Stimulated activated CD4-positive, alpha-beta T cell treated with anti-CD3 and anti-CD28 coated beads, Interleukin-4, amount 100 ng/mL, for 4 hours (primary cell): ENCODE results near the gene POLR2H.

Source experiments
- DNase-seq, 2 experiments: peaks; one replicate each; pipeline ENCODE4 v3.0.0-alpha.2; 2020

Gene POLR2H

DNA sequence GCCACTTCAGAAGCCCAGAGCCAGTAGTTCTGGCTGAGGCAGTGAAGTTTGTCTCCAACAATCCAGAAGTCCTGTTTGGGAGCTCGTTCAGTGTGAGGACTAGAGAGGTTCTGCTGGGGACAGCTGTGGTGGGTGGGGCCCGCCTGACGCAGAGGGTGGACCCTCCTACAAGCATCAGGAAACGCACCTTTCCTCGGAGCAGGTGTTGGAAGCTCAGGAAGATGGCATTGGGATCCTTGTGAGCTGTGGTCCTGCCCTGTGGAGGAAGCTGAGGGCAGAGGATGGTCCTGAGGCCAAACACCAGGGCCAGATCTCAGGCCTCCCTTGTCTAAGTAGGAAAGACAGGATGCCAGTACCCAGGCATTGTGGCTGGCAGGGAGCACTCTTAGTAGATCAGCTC is 11.4 kb downstream of the POLR2H start:
- no peak for DNase-seq

DNA sequence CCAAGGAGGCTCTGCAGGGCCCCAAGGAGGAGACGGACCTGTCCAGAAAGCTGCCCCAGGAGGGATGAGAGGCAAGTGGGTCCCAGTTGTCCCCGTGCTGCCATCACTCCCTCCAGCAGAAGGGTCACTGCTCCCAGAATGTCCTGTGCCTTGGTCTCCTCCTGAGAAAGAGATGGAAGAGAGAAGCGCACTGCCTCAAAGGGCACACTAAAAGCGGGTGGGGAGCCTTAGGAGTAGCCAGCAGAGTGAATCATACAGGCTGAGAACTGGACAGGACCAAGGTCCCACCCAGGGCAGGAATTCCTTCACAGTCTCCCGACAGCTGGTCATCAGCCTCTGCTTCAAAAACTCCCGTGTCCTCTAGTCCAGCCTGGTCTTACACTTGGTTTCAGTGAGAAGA is 11.9 kb downstream of the POLR2H start:
- no peak for DNase-seq

DNA sequence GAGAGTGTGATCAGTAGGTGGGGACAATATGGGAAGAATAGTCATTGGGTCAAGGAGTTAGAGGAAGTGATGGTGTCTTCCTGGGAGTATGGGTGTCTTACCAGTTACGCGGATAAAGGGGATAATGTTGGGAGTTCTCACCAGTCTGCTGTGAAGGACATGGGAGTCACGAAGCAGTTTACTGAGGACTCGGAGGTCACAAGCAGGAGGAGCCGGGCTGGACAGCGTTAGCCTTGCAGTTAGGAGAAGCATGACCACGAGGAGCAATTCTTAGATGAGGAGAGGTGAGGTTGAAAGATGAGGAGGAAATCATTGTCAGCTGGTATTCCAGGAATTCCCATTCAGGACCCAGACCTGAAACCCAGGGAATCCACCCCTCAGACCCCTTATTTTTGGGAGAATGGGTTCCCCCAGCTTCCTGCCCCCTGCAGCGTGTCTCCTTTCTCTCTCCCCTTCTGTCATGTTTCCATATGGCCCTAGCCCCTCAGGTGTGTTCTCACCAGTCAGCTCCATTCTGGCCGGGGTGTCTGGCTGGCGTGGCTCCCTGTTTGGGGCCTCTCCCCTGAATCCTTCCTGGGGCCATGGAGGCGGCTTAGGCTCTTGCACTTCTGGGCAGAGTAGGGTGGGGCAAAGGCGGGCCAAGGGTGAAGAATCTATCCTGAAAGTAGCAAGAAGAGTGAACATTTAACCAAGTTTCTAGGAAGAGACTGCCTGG is 14.4 kb downstream of the POLR2H start:
- no peak for DNase-seq

DNA sequence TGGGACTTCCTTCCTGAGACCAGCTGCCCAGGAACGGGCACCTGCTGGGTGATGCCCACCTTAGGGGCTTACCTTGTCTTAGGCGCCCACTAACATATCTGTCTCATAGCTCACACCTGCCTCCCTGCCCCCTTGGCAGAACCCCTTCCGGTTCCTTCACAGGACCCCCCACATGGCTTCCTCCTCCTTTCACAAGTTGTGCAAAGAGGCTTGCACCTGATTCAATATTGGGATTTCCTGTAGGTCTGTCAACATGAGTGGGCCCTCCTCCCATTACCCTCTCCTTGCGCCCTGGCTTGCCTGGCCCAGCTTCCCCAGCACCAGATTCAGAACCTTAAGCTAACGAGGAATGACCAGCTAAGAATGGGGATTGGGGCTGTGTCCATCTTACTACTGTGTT is 15.9 kb downstream of the POLR2H start:
- DNase-seq: no peak

DNA sequence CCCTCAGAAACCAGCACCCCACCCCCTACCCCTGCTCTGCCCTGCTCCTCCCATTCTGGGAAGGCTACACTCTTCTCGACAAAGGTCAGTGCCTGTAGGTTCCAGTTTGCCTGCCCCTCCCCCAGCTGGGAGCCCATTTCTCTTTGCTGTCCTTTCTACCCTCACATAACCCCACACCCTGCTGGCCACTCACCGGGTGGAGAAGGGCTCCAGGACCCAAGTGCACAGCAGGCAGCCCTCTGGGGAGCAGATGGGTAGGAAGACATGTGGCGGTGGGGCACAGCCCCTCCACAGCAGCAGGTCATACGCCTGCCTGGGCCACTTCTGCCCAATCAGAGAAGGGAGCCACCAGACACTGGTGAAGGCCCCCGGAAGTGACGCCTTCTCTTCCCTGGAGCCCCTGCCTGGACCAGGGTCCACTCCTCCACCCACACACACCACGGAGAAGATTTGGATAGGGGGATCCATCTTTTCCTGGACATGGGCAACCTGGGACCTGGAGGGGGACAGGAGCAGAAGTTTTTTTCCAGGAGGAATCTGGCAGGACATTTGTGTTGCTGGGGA is 16.5 kb downstream of the POLR2H start, which contains the start of gene THPO:
Gene THPO (minus strand): TSS at position 326 of the 564 bp plus-strand sequence. CDS start 1,948 bp downstream, outside the sequence.
- DNase-seq: no peak

DNA sequence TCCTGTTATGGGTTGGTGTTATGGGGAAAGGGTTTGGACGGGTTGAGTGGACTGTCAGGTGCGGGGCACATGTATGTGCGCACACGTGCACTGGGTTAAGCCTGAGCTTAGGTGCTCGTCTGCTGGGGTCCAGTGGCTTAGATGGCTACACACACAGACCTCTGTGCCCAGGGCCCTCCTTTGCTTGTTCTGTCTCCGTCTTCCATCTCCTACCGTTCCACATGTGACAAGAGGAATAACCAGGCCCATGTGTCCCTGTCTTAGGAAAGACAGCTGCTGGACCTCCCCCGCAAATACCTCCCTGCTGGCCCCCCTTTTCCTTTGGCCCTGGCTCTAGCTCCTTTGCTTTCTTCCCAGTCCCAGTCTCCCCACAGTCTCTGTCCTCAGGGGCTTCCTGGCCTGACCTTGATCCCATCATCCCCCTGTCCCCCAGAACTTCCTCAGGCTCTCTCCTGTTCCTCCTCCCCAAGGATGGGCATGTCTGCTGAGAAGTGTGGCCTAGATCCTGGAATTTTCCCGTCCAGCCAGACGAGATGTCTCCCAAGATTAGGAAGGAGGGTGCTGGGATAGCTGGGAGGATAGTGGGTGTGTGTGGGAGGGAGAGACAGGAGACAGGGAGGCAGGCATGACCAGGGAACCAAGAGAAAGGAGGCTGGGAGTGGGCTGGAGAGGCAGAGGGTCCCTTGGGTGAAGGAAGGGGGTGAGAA is 17.3 kb downstream of the POLR2H start:
- no peak for DNase-seq

DNA sequence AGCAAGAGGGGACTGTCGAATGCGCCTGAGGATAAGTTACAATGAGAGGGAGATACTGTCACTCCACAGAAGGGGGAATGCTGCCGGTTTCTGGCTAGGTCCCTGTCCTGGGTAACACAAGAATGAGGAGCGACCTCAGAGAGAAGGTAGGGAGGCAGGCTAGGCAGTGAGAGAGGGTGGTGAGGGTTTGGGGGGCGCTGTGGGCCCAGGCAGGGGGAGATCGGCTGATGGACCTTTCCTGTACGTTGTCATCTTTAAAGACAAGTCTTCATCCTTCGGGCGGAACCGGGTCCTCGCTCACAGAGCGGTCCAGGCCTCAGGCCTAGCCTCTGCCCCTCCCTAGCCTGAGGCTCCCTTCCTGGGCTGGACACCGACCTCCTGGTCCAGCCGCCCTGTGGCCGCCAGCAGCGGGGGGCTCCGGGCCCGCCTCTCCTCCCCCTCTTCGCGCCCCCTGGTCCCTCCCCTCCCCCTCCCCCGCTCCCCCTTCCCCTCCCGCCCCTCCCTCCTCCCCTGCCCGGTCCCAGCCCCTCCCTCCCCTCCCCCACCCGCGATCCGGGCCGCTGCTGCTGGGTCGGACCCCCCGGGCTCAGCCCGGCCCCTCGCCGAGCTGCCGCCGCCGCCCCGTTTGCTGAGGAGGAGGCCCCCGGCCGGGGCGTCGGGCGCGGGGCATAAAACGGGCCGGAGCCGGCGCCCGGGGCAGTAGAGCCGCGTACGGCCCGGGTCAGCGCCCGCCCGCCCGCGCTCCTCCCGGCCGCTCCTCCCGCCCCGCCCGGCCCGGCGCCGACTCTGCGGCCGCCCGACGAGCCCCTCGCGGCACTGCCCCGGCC is 18.1 kb downstream of the POLR2H start, which contains the start of gene CHRD:
Gene CHRD (plus strand): TSS at position 697 of the 827 bp plus-strand sequence. CDS start 265 bp downstream, outside the sequence.
- no peak for DNase-seq

DNA sequence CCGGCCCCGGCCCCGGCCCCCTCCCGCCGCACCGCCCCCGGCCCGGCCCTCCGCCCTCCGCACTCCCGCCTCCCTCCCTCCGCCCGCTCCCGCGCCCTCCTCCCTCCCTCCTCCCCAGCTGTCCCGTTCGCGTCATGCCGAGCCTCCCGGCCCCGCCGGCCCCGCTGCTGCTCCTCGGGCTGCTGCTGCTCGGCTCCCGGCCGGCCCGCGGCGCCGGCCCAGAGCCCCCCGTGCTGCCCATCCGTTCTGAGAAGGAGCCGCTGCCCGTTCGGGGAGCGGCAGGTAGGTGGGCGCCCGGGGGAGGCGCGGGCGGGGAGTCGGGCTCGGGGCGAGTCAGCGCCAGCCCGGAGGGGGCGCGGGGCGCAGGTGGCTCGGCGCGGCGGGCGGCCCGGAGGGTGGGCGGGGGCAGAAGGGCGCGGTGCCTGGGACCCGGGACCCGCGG is 18.7 kb downstream of the POLR2H start:
- DNase-seq: peak in 1 of 2 experiments; percentile 40

DNA sequence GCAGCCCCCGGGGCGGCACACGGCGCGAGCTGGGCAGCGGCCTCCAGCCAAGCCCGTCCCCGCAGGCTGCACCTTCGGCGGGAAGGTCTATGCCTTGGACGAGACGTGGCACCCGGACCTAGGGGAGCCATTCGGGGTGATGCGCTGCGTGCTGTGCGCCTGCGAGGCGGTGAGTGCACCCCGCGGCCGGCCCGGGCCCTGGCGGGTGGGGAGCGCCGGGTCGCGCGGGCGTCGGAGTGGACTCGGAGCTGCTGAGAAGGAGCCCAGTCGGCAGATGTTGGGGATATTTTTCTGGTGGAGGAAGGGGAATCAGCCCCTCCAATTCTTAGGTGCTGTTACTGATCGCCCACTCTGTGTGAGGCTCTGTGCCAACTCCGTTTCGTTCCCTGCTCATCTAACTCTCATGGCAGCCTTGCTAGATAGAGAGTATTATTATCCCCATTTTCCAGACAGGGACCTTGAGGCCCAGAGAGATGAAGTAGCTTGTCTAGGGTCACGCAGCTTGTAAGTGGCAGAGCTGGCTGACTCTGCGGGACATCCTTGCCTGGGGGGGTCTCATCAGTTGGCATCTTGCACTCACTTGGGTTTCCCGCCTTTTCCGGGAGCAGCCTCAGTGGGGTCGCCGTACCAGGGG is 19.2 kb downstream of the POLR2H start:
- DNase-seq: no peak

DNA sequence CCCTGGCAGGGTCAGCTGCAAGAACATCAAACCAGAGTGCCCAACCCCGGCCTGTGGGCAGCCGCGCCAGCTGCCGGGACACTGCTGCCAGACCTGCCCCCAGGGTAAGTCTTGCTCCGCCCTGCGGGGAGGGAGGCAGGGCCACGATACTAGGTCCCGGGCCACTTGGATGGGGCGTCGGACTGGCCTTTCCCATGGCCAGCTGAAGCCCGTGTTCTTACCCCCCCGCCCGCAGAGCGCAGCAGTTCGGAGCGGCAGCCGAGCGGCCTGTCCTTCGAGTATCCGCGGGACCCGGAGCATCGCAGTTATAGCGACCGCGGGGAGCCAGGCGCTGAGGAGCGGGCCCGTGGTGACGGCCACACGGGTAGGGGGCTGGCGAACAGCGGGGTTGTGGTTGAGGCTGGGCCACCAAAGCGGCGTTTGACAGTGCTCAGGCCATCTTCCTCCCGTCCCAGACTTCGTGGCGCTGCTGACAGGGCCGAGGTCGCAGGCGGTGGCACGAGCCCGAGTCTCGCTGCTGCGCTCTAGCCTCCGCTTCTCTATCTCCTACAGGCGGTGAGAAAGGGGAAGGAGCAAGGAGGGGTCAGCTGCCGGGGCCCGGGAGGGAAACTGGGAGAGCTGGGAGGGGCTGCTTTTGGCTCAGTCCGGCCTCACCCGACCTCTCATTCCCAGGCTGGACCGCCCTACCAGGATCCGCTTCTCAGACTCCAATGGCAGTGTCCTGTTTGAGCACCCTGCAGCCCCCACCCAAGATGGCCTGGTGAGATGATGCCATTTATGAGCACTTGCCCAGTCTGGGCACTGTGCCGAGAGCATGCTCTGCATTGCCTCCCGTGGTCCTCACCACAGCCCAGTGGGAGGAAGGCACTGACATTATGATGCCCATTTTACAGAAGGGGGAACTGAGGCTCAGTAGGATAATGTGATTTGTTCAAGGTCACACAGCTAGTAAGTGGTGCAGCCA is 20.0 kb downstream of the POLR2H start:
- DNase-seq: peak in 1 of 2 experiments; percentile 10

DNA sequence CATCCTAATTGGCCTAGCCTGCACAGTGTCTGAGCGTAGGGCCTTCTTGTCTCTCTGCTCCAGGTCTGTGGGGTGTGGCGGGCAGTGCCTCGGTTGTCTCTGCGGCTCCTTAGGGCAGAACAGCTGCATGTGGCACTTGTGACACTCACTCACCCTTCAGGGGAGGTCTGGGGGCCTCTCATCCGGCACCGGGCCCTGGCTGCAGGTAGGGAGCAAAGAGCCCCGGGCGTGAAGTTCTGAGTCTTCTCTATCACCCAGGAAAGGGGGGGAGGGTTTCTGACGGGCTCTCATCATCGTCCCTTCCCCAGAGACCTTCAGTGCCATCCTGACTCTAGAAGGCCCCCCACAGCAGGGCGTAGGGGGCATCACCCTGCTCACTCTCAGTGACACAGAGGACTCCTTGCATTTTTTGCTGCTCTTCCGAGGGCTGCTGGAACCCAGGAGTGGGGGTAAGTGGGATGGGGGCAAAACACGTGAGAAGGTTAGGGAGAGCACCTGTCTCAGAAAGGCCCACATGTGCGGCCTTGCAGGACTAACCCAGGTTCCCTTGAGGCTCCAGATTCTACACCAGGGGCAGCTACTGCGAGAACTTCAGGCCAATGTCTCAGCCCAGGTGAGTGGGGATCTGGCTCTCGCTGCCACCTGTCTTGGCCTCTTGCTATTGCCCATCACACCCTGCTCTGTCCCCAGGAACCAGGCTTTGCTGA is 21.0 kb downstream of the POLR2H start:
- no peak for DNase-seq

DNA sequence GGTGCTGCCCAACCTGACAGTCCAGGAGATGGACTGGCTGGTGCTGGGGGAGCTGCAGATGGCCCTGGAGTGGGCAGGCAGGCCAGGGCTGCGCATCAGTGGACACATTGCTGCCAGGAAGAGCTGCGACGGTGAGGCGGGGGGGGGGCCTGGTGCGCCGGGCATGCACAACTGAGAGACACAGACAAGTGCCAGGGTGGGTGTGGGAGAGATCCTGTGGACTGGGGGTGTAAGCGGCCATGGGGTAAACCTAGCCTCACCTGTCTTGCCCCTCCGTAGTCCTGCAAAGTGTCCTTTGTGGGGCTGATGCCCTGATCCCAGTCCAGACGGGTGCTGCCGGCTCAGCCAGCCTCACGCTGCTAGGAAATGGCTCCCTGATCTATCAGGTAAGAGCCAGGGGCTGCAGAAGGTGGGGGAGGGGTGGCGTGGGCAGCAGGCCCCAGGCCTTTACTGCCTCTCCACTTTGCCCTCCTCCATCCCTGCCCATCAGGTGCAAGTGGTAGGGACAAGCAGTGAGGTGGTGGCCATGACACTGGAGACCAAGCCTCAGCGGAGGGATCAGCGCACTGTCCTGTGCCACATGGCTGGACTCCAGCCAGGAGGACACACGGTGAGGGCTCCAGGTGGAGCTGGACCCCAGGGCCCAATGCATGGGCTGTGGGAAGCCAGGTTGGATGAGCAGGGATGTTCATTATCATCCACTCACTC is 21.7 kb downstream of the POLR2H start:
- no peak for DNase-seq

DNA sequence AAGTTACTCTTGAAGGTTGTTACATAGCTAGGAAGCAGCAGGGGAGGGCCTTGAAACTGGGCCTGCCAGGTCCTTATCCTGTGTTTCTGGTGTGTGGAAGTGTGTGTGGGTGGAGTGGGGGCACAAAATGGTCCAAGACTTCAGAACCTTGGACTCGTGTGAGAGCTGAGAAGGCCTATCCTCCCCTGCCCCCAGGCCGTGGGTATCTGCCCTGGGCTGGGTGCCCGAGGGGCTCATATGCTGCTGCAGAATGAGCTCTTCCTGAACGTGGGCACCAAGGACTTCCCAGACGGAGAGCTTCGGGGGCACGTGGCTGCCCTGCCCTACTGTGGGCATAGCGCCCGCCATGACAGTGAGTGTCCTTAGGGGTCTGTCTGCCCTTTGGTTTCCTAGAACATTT is 22.8 kb downstream of the POLR2H start:
- DNase-seq: no peak

DNA sequence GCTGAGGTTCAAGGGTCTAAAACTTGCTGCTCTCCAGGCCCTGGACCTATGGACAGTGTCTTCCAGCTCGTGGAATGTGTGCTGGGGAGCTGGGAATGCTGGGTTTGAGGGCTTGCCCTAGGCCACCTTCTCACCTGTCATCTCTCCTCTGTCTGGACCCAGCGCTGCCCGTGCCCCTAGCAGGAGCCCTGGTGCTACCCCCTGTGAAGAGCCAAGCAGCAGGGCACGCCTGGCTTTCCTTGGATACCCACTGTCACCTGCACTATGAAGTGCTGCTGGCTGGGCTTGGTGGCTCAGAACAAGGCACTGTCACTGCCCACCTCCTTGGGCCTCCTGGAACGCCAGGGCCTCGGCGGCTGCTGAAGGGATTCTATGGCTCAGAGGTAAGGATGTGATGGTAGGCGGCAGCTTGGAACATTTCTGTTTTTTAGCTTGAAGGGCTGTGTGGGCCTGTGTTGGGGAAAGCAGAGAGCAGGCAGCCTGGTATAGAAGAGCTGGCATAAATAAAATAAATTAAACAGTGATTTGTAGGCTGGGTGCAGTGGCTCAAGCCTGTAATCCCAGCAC is 23.4 kb downstream of the POLR2H start:
- no peak for DNase-seq

DNA sequence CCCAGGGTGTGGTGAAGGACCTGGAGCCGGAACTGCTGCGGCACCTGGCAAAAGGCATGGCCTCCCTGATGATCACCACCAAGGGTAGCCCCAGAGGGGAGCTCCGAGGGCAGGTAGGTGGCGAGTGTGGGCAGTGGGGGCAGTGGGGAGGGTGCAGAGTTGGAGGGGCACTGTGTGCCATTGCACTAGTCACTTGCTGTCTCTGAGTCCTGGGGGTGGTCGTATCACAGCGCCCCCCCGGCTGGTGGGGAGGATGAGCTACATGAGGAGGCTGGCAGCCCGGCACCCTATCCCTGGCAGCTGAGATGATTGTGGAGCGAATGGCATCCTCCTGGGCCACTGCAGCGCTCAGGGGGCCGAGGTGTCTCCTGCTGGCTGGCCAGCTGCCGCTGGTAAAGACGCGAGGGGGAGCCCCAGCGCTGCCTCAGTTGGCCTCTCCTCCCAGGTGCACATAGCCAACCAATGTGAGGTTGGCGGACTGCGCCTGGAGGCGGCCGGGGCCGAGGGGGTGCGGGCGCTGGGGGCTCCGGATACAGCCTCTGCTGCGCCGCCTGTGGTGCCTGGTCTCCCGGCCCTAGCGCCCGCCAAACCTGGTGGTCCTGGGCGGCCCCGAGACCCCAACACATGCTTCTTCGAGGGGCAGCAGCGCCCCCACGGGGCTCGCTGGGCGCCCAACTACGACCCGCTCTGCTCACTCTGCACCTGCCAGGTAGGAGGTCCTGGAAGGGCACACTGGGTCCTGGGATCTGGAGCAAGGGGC is 24.7 kb downstream of the POLR2H start:
- no peak for DNase-seq

DNA sequence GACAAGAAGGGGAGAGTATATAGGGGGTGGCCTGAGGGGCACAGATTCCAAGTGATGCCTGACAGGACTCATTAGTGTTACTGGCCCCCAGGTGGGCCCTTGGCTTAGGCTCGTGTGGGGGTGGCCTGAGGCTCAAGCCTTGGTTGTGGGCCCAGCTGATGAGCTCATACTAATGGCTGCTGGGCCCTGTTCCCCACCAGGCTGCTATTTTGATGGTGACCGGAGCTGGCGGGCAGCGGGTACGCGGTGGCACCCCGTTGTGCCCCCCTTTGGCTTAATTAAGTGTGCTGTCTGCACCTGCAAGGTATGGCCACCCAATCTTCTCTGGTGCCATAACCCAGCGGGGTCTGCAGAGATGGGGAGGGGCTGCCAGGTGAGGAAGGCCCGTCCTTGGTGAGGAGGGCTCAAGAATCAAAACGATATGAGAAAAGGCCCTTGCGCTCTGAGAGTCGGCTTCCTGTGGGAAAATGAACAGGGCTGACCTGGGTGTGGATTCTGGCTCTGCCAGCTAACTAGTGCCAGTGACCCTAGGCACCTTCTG is 25.7 kb downstream of the POLR2H start:
- no peak for DNase-seq

DNA sequence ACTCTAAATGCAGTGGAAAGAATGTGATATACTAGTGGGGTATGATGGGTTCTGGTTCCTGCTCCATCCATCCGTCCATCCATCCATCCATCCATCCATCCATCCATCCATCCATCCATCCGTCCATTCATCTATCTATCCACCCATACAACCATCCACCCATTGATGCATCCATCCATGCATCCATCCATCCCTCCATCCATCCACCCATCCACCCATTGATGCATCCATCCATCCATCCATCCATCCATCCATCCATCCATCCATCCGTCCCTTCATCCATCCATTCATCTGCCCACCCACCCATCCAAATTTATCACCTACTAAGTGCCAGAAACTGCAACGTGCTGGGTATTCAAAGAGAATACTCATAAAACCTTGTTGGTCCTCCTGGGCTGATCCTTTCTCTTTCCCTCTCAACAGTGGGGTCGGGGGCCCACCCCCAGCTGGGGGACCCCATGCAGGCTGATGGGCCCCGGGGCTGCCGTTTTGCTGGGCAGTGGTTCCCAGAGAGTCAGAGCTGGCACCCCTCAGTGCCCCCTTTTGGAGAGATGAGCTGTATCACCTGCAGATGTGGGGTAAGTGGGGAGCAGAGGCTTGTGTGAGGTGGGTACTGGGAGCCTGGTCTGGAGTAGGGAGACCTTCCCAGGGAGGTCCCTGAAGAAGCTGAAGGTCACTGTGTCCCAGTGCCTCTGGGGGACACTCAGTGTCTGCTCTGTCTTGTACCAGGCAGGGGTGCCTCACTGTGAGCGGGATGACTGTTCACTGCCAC is 26.8 kb downstream of the POLR2H start:
- no peak for DNase-seq

DNA sequence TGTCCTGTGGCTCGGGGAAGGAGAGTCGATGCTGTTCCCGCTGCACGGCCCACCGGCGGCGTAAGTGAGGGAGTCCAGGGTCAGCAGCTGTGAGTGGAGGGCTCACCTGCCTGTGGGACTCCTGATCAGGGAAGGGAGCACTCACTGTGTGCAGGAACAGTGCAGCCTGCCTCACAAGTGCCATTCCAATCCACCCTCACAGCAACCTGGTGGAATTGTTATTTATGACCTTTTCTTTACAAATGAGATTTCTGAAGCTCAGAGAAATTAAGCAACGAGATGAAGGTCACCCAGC is 27.4 kb downstream of the POLR2H start:
- DNase-seq: no peak
